K562 (cell line): Measurements from ENCODE around the gene FBXW2. TPM values are rescaled to one million over a fixed set of nuclear protein-coding genes. Genes with fewer than 3 reads are reported as not detected.

Experiments
- ATAC-seq: fragments of 200-7000 bp; cut with Tn5 transposase; 3 replicates; pipeline ENCODE4 v1.9.1; 2020; ENCODE audit warnings: moderate library complexity
- BruUV-seq: library from RNA; stranded (reverse); fragments of 400-500 nt; replicated peaks from 2 replicates; lab custom pipeline; 2021; lab: Mats Ljungman, UMichigan
- CTCF ChIA-PET: fragments of 300-600 bp; formaldehyde crosslinking; extraction: SDS; loops from one replicate; lab custom pipeline; 2021; ENCODE audit warnings: low intra/inter-chr PET ratio; lab: Yijun Ruan, JAX
- POLR2A ChIA-PET: fragments of 300-600, 350-650 bp; sonication (Branson Sonifier 250); formaldehyde crosslinking; extraction: SDS; loops from one replicate; lab custom pipeline; 2021; ENCODE audit warnings: antibody characterized with exemption, inconsistent platforms; lab: Yijun Ruan, JAX
- DNase-seq, 4 experiments: peaks; one replicate each; pipeline versions ENCODE4 v3.0.0 to v3.0.0-alpha.2; 2011 to 2018; ENCODE audit warnings: low spot score in 3 of 4, mixed read lengths in 3 of 4; ENCODE audit errors: extremely low read depth in 1 of 4
- FAIRE-seq: peaks from 2 replicates; lab custom pipeline; 2011; peaks lifted over from hg19 to GRCh38; lab: Jason Lieb, UNC
- H2AFZ ChIP-seq: 2 replicates; pipeline ENCODE4 v1.6.0; 2011; ENCODE audit warnings: low read depth, low read length, control low read depth, inconsistent platforms
- H3K27ac ChIP-seq: fragments of 200-600 bp; 3 replicates; pipeline ENCODE4 v1.8.0; 2011; ENCODE audit warnings: low read depth, mild to moderate bottlenecking, control low read depth, inconsistent platforms, low read length, moderate library complexity, mixed read lengths; ENCODE audit errors: extremely low read depth
- H3K27me3 ChIP-seq, 2 experiments: fragments of 300-600 bp in 1 of 2; 2 replicates in 1 of 2; 3 replicates in 1 of 2; pipeline versions ENCODE4 v1.6.0 to v1.8.0; 2011; ENCODE audit warnings: inconsistent platforms in 2 of 2, low read length in 2 of 2, mild to moderate bottlenecking in 1 of 2, mixed read lengths in 1 of 2, moderate library complexity in 1 of 2; ENCODE audit not compliant: control insufficient read depth in 2 of 2, insufficient read depth in 2 of 2
- H3K36me3 ChIP-seq: fragments of 300-600 bp; 3 replicates; pipeline ENCODE4 v1.8.0; 2011; ENCODE audit warnings: mild to moderate bottlenecking, low read length, inconsistent platforms; ENCODE audit not compliant: control insufficient read depth, insufficient read depth
- H3K4me1 ChIP-seq, 2 experiments: fragments of 200-600 bp in 1 of 2; replicated peaks in 1 of 2; 2 replicates in 1 of 2; 3 replicates in 1 of 2; pipeline versions ENCODE4 v1.5.1 to v1.8.0; 2011; ENCODE audit warnings: inconsistent platforms in 2 of 2, low read length in 2 of 2, mild to moderate bottlenecking in 1 of 2, mixed read lengths in 1 of 2, moderate library complexity in 1 of 2; ENCODE audit not compliant: control insufficient read depth in 2 of 2, insufficient read depth in 2 of 2
- H3K4me2 ChIP-seq: 2 replicates; pipeline ENCODE4 v1.6.1; 2011; ENCODE audit warnings: low read length, control low read depth, inconsistent platforms, mixed read lengths; ENCODE audit not compliant: insufficient read depth
- H3K4me3 ChIP-seq: fragments of 200-600 bp; sonication (generic), shearing (Covaris generic); 2 replicates; pipeline ENCODE4 v1.5.1; 2016; ENCODE audit warnings: control low read depth, inconsistent platforms
- H3K79me2 ChIP-seq: fragments of 200-600 bp; 3 replicates; pipeline ENCODE4 v1.8.0; 2011; ENCODE audit warnings: low read length, inconsistent platforms; ENCODE audit not compliant: control insufficient read depth, insufficient read depth
- H3K9ac ChIP-seq, 2 experiments: 2 replicates each; pipeline versions ENCODE4 v1.6.0 to v1.6.1; 2011; ENCODE audit warnings: low read depth in 2 of 2, low read length in 2 of 2, control low read depth in 1 of 2, inconsistent platforms in 1 of 2, mild to moderate bottlenecking in 1 of 2, mixed read lengths in 1 of 2; ENCODE audit not compliant: insufficient read depth in 1 of 2
- H3K9me1 ChIP-seq: one replicate; pipeline ENCODE4 v1.6.0; 2011; ENCODE audit warnings: inconsistent platforms, mild to moderate bottlenecking, low read length, moderate library complexity; ENCODE audit not compliant: control insufficient read depth, insufficient read depth
- H3K9me3 ChIP-seq: replicated peaks from 2 replicates; pipeline ENCODE4 v1.5.1; 2011; ENCODE audit warnings: low read depth, low read length, inconsistent platforms; ENCODE audit not compliant: control insufficient read depth, insufficient read depth
- H4K20me1 ChIP-seq: replicated peaks from 2 replicates; pipeline ENCODE4 v1.6.1; 2011; ENCODE audit warnings: low read length, inconsistent platforms, mixed read lengths; ENCODE audit not compliant: control insufficient read depth, insufficient read depth
- JUN ChIP-seq, 2 experiments: sonication (generic) in 1 of 2; formaldehyde crosslinking in 1 of 2; IDR thresholded peaks; 2 replicates each; pipeline versions ENCODE4 v1.6.1 to v1.8.0; 2012 to 2022; ENCODE audit warnings: borderline replicate concordance in 2 of 2, mild to moderate bottlenecking in 2 of 2, improper control_type of control experiment in 1 of 2, low read depth in 1 of 2, low read length in 1 of 2, missing genetic modification reagents in 1 of 2
- SMARCA5 ChIP-seq: fragments of 450-650 bp; IDR thresholded peaks from 2 replicates; pipeline ENCODE4 v1.6.1; 2016
- WGBS: fragments of 100-300 bp; shearing (Covaris generic); methylation state at CpG from one replicate; pipeline ENCODE4 v1.1.6; 2016; ENCODE audit warnings: low coverage, mixed read lengths; ENCODE audit not compliant: insufficient coverage; ENCODE audit errors: missing lambda C conversion rate; 5-methylcytosine and 5-hydroxymethylcytosine counted together
- in situ Hi-C: fragments of 300-500 bp; cut with MboI; formaldehyde crosslinking; loops from 4 replicates; pipeline ENCODE4 v1.15.0; 2018; ENCODE audit warnings: inconsistent platforms, mixed read lengths
- intact Hi-C: fragments of 100-400 bp; cut with micrococcal nuclease; formaldehyde crosslinking; loops from 2 replicates; pipeline ENCODE4 v1.14.2; 2022
- polyA plus RNA-seq, 8 experiments: library from polyadenylated mRNA; depleted of rRNA in 4 of 8; stranded (reverse) in 5 of 8; unstranded in 3 of 8; fragments of >200 nt; fragmentation: Nextera tagmentation in 2 of 8; fragmentation: Illumina TruSeq in 1 of 8; extraction: Ambion mirVana in 2 of 8; extraction: Trizol in 1 of 8; gene quantifications; 2 replicates each; pipeline versions ENCODE4 v1.2.1 to v1.2.3, GENCODE V29; 2011 to 2014; ENCODE audit warnings: inconsistent platforms in 1 of 8, missing spikeins in 1 of 8
- total RNA-seq, 7 experiments: library from RNA; depleted of rRNA in 6 of 7; stranded (reverse); fragments of >200 nt in 6 of 7; fragmentation: Illumina TruSeq in 2 of 7; extraction: Trizol in 2 of 7; gene quantifications; 2 replicates each; pipeline versions ENCODE4 v1.2.1 to v1.2.3, GENCODE V29; 2011 to 2021; ENCODE audit warnings: low replicate concordance in 1 of 7
- TF ChIP-seq, protein P1 (sequence below), 2 experiments: fragments of 450-650 bp; conservative IDR thresholded peaks; 2 replicates each; pipeline ENCODE4 v1.6.1; 2017; ENCODE audit warnings: mild to moderate bottlenecking in 2 of 2, moderate library complexity in 2 of 2
- TF ChIP-seq, protein P2 (sequence below), 2 experiments: fragments of 450-650 bp in 1 of 2; sonication (generic) in 1 of 2; formaldehyde crosslinking; conservative IDR thresholded peaks; 2 replicates each; pipeline versions ENCODE4 v1.4.0 to v1.8.1; 2020 to 2022; ENCODE audit warnings: mild to moderate bottlenecking in 1 of 2, missing genetic modification reagents in 1 of 2

FBXW2 gene
- total and polyA plus RNA-seq, 9 of the 15 experiments (the other 6 are each of a cell fraction or from before 2014, with no cell fraction given): 2.5 to 57.8 (median 28.1) TPM

DNA sequence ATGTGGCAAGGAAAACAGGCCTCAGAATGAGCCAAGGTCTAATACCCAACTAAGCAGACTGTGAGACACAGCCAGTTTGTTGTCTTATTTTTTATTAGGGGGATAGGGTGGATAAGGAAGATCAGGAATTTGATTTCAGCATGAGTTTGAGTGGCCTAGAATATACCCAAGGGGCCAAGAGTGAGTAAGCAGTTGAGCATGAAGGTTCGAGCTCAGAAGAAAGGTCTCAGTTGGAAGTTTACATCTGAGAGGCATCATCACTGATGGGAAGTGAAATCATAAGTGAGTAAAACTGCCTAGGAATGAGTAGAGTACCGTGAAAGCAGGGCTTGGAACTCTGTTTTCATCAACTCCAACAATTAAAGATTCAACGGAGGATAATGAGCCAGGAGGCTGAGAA is 36.9 kb upstream of the FBXW2 start (continued):
- TF ChIP-seq, protein P1, sequence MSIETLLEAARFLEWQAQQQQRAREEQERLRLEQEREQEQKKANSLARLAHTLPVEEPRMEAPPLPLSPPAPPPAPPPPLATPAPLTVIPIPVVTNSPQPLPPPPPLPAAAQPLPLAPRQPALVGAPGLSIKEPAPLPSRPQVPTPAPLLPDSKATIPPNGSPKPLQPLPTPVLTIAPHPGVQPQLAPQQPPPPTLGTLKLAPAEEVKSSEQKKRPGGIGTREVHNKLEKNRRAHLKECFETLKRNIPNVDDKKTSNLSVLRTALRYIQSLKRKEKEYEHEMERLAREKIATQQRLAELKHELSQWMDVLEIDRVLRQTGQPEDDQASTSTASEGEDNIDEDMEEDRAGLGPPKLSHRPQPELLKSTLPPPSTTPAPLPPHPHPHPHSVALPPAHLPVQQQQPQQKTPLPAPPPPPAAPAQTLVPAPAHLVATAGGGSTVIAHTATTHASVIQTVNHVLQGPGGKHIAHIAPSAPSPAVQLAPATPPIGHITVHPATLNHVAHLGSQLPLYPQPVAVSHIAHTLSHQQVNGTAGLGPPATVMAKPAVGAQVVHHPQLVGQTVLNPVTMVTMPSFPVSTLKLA (conservative IDR thresholded peaks at IDR 0.05): no peak
- TF ChIP-seq JUN (IDR thresholded peaks at IDR 0.05; ENCODE audit: borderline replicate concordance, low read depth, low read length) (no peak), JUN (CRISPR knock-in tag; IDR thresholded peaks at IDR 0.05; ENCODE audit: borderline replicate concordance) (0 out of 2 replicates have a peak, but pooled peaks have one; percentile 34)
- TF ChIP-seq, all 486 proteins: peak for 3

DNA sequence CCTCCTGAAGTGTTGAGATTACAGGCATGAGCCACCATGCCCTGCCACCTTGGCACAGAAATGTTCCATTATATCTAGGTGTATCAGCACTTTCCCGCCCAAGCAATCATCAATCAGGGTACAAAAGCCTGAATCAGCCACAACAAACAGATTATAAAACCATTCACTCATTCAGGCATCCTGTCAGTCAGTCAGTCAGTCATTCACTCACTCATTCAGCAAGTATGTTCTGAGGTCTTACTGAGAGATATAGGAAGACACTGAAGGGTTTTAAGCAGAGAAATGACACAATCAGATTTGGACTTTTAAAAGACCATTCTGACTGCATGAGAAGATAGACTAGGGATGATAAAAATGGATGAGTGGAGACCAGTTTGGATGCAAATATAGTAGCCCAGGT is 36.4 kb upstream of the FBXW2 start:
- FAIRE-seq: no peak
- Histone ChIP-seq H3K79me2 (peaks cover 6% of the 10 kb centered on the region; the same call in 1 of the 3 replicates), H3K9ac (no peak overlapping the region), H3K4me1 (no peaks in the 10 kb centered on the region), H3K4me3 (no peak overlapping the region), H4K20me1 (no peaks in the 10 kb centered on the region), H3K9me1 (no peaks in the 10 kb centered on the region), H2AFZ (no peak overlapping the region), H3K27me3 (no peaks in the 10 kb centered on the region), H3K4me2 (no peak overlapping the region), H3K36me3 (peaks cover 88% of the 10 kb centered on the region), H3K27ac (no peak overlapping the region), H3K9me3 (no peaks in the 10 kb centered on the region)
- no peak for ATAC-seq
- DNase-seq: no peak
- in situ Hi-C loops (no loop called here), intact Hi-C loops (loop anchor here (5.0 kb wide), 1 partner anchor 68 kb away; no protein-coding TSS in a partner anchor)
- ChIA-PET CTCF (no interaction called here), POLR2A (interaction anchor here (0.6 to 2.5 kb wide), 4 partner anchors 8 to 37 kb away, joined by 4 to 11 read pairs (median 6); partner anchors contain the start of gene FBXW2)
- 87% methylated on average over 1 of the region's 1 CpG for WGBS
- TF ChIP-seq SMARCA5: no peak
- TF ChIP-seq, protein P2, sequence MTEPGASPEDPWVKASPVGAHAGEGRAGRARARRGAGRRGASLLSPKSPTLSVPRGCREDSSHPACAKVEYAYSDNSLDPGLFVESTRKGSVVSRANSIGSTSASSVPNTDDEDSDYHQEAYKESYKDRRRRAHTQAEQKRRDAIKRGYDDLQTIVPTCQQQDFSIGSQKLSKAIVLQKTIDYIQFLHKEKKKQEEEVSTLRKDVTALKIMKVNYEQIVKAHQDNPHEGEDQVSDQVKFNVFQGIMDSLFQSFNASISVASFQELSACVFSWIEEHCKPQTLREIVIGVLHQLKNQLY (CRISPR knock-in tag; conservative IDR thresholded peaks at IDR 0.05): 0 out of 4 replicates have a peak, but pooled peaks of 1 of the 2 experiments have one; percentile 8
- BruUV-seq: no TSS peak
